GM19328 (cell line): ENCODE data around the gene ZMYND15.

Source experiments
- ATAC-seq: cut with Tn5 transposase; IDR thresholded peaks from one replicate; pipeline ENCODE4 v1.9.1; 2021; ENCODE audit warnings: mild to moderate bottlenecking, moderate library complexity; ENCODE audit not compliant: unreplicated experiment

The ZMYND15 gene

GRCh38 chr17:4785311-4786105 is 45.9 kb downstream of the ZMYND15 start:
- no peak for ATAC-seq

- no peak for ATAC-seq
These were observed 46.5 kb downstream of the ZMYND15 start, which contains the start of gene VMO1 for GRCh38 chr17:4786106-4786511. Gene VMO1 (minus strand): TSS chr17:4786364. CDS start chr17:4786352, 12 bp downstream.

- ATAC-seq = no peak
These were observed 46.9 kb downstream of the ZMYND15 start for GRCh38 chr17:4786516-4786915.

- ATAC-seq = no peak
These were observed 48.6 kb downstream of the ZMYND15 start for GRCh38 chr17:4788159-4788806.

GRCh38 chr17:4788807-4789700 is 49.4 kb downstream of the ZMYND15 start, which contains the start of gene GLTPD2:
Gene GLTPD2 (plus strand): TSS chr17:4788964. CDS start chr17:4789012, 48 bp downstream.
- no peak for ATAC-seq

GRCh38 chr17:4789701-4789950 is 50.0 kb downstream of the ZMYND15 start:
- no peak for ATAC-seq

- peak; percentile 83 for ATAC-seq
These were observed 50.5 kb downstream of the ZMYND15 start for GRCh38 chr17:4789951-4790704.

- ATAC-seq = no peak
These were observed 51.1 kb downstream of the ZMYND15 start for GRCh38 chr17:4790705-4791088.

GRCh38 chr17:4795168-4795567 is 55.5 kb downstream of the ZMYND15 start:
- ATAC-seq = no peak
